NCI-H2171 treated with DMSO at 0.1 percent for 48 hours (cell line): ENCODE results near the gene VAV3.
"Not testable (repeated sequence)": the region's sequence is repeated elsewhere in the genome, so short reads cannot be mapped to it uniquely, and the experiment has no call there.

Experiments used
- DNase-seq: peaks from one replicate; lab custom pipeline; 2025; lab: John Stamatoyannopoulos, UW

The VAV3 gene

GRCh38 chr1:107935396-107936064 lies 29.4 kb downstream of the VAV3 start:
- DNase-seq: no peak

GRCh38 chr1:107934578-107934977 lies 30.4 kb downstream of the VAV3 start:
- DNase-seq: no peak

GRCh38 chr1:107933736-107934135 lies 31.2 kb downstream of the VAV3 start:
- DNase-seq: no peak

GRCh38 chr1:107930292-107930691 lies 34.7 kb downstream of the VAV3 start:
- DNase-seq: no peak

- no peak for DNase-seq
These were observed 37.2 kb downstream of the VAV3 start for GRCh38 chr1:107927820-107928219.

GRCh38 chr1:107926436-107927080 lies 38.4 kb downstream of the VAV3 start:
- peak; percentile 79 for DNase-seq

- no peak for DNase-seq
These were observed 39.4 kb downstream of the VAV3 start for GRCh38 chr1:107925565-107925964.

- DNase-seq: no peak
These were observed 44.0 kb downstream of the VAV3 start for GRCh38 chr1:107920999-107921398.

- DNase-seq: no peak
These were observed 44.4 kb downstream of the VAV3 start for GRCh38 chr1:107920561-107920960.

GRCh38 chr1:107919953-107920352 lies 45.0 kb downstream of the VAV3 start:
- no peak for DNase-seq

- no peak for DNase-seq
These were observed 50.7 kb downstream of the VAV3 start for GRCh38 chr1:107914119-107914765.

GRCh38 chr1:107912656-107913055 lies 52.3 kb downstream of the VAV3 start:
- DNase-seq: no peak

GRCh38 chr1:107900090-107900945 lies 64.7 kb downstream of the VAV3 start:
- no peak for DNase-seq

- no peak for DNase-seq
These were observed 65.3 kb downstream of the VAV3 start for GRCh38 chr1:107899655-107900054.

GRCh38 chr1:107897438-107898345 lies 67.3 kb downstream of the VAV3 start:
- DNase-seq: no peak

- DNase-seq: peak; percentile 71
These were observed 68.0 kb downstream of the VAV3 start for GRCh38 chr1:107896936-107897335.

GRCh38 chr1:107896401-107896800 lies 68.6 kb downstream of the VAV3 start:
- DNase-seq: no peak

GRCh38 chr1:107895403-107896191 lies 69.4 kb downstream of the VAV3 start:
- DNase-seq: no peak

- DNase-seq: no peak
These were observed 70.4 kb downstream of the VAV3 start for GRCh38 chr1:107894605-107895004.

- DNase-seq: not testable (repeated sequence)
These were observed 71.6 kb downstream of the VAV3 start for GRCh38 chr1:107893350-107893749.

GRCh38 chr1:107889524-107889923 lies 75.5 kb downstream of the VAV3 start:
- no peak for DNase-seq
